HTR-8/SVneo (cell line): ENCODE measurements around the gene ZNF580.

ENCODE experiments used
- DNase-seq: peaks from one replicate; pipeline ENCODE4 v3.0.0; 2011; ENCODE audit warnings: low spot score, mixed read lengths; ENCODE audit not compliant: insufficient read length
- FAIRE-seq: peaks from 2 replicates; lab custom pipeline; 2011; peaks lifted over from hg19 to GRCh38; lab: Jason Lieb, UNC

ZNF580 gene

DNA sequence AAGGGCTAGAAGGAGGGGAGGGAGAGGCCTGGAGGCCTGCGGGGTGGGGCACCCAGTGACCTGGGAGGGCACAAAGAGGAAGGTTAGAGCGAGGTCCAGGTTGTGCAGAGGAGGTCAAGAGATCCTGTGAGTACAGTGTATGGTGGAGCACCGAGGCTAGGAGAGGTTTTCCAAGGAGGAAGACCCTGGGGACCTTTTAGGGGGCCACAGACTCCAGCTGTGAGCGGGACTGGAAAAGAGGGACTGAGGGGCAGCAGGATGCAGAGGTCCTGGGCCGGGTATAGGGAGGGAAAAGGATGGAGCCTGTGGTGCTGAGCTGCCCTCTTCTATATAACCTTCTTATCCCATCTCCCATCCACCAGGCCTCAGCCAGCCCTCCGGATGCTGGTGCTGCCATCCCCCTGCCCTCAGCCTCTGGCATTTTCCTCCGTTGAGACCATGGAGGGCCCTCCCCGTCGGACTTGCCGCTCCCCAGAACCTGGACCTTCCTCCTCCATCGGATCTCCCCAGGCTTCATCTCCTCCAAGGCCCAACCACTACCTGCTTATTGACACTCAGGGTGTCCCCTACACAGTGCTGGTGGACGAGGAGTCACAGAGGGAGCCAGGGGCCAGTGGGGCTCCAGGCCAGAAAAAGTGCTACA is 3.5 kb downstream of the ZNF580 start:
- FAIRE-seq (no peak), DNase-seq (no peak)

DNA sequence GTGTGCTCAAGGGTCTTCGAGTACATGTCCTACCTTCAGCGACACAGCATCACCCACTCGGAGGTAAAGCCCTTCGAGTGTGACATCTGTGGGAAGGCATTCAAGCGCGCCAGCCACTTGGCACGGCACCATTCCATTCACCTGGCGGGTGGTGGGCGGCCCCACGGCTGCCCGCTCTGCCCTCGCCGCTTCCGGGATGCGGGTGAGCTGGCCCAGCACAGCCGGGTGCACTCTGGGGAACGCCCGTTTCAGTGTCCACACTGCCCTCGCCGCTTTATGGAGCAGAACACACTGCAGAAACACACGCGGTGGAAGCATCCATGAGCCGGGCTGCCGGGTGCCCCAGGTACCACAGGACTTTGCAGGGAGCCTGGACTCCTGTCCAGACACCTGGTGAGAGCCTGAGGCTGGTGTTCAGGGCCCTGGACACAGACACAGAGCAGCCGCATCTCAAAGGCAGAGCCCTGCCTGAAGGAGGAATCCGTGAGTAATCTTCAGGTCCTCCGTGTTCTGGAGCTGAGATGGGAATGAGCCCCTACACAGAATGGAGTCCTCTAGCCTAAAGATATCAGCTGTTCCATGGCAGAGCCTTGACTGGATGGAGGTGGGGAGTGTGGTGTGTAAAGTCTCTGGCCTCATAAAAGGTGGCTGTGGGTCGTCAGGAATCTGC is 4.2 kb downstream of the ZNF580 start:
- no peak for DNase-seq
- FAIRE-seq = no peak

DNA sequence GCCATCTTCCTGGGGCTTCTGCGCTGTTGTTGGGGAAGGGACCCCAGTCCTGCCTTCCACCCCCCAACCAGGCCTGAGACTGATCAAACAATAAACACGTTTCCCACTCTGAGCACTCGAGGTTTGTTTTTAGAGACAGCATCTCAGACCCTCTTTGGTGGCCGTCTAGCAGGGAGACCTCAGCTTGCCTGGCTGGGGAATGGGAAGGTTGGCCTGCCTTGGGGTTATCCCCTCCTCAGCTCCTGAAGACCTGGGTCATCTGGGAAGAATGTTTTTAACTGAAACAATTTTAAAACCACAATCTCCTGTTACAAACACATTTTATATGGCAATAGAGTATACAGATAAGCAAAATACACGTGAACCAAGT is 4.7 kb downstream of the ZNF580 start:
- no peak for DNase-seq

DNA sequence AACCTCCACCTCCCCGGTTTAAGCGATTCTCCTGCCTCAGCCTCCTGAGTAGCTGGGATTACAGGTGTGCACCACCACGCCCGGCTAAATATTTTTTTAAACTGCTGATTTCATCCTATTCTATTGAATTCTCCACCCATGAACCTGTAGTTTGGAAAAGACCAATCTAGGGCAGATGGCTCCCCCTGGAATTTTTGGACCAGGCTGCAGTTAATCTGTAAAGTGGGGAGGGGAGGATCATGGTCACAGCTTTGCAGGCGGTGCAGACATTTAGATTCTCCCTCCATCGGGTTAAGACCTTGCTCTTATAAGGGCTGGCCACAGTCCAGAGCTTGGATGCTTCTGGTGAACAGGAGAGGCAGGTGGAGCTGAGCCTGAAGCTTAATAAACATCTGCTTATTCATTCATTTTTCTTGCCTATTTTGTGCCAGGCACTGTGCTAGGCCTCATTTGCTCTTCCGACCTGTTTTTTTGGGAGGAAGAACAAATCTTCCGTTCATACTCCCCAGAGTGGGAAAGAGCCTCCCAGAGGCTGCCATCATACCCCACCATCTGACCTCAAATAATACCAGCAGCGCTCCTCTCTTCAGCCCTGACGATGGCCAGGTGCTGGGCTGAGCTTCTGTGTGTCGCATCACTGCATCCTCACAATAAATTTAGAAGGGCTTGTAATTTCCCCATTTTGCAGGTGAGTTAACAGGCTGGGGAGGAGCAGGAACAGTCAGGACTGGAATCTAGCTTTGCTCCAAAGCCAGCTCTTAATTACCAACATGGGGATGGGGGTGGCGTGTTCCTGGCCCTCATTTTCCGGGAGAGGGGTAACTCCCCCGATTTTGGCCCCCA is 6.3 kb downstream of the ZNF580 start:
- no peak for FAIRE-seq
- no peak for DNase-seq

More for the DNA sequence above, 4.7 kb downstream of the ZNF580 start:
- FAIRE-seq = no peak

DNA sequence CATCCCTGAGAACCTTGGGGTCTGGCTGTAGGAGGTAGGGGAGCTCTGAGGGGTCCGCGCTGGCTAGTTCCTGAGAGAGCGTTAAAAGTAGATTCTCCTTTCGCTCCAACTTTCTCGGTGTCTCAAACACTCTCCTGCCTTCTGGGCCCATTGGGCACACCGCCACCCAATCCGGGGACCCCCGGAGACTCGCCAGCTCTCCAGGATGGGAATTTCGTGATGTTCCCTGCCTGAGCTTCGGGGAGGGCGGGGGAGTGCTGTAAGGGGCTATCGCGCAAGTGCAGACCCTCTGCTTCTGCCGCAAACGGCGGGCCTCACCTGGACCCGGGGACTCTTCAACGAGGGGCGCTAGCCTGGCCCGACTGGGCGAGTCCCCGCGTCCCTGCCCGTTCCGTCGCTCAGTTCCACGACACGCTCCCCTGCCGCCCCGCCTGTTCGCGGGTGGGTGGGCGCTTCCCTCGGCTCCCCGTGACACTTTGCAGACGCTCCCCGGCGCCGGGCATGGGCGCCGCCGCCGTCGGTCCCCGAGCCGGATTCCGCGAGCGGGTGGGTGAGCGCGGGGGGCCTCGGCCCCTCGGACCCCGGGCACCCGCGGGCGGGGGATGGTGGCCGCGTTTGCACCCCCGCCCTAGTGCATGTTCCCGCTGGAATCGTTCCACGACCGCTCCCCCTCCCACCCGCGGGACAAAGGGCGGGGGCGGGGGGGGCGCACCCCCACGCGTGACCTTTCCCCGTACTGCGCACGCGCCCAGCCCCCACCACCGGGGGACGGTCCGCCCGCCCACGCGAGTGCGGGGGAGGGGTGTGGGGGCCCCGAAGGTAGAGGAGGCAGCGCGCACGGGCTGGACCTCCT is 7.2 kb downstream of the ZNF580 start, which contains the start of gene CCDC106:
Gene CCDC106, plus strand, starts transcription at position 481 of the 853 bp plus-strand sequence. CDS start 835 bp downstream, outside the sequence.
- FAIRE-seq (peak; percentile 68), DNase-seq (peak; percentile 67)

DNA sequence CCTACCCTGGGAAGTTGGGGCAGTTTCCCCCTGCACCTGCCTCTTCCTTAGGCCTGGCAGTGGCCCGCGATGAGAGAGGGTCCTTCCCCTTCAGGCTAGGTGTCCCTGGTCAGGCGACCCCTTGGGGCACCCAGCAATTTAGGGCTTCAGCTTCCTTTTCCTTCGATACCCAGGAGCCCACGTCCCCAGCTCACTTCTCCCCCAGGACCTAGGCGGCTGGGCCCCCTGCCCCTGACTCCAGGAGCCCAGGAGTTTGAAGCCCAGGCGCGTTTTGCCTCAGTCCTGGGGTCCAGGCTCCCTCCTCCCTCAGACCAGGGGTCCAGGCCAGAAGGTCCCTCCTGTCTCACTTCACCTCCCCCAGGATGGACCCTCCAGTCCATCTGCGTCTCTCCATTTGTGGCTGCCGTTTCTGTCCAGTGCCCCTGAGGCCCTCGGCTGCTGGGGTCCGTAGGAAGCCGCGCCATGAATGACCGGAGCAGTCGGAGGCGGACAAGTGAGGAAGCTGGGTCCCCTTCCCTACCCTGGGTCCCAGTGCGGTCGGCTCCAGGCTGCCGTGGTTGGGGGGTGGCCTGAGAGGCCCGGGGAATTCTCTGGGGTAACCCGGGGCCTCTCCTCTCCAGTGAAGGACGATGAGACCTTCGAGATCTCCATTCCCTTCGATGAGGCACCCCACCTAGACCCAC is 7.9 kb downstream of the ZNF580 start:
- DNase-seq = no peak
- FAIRE-seq = no peak

DNA sequence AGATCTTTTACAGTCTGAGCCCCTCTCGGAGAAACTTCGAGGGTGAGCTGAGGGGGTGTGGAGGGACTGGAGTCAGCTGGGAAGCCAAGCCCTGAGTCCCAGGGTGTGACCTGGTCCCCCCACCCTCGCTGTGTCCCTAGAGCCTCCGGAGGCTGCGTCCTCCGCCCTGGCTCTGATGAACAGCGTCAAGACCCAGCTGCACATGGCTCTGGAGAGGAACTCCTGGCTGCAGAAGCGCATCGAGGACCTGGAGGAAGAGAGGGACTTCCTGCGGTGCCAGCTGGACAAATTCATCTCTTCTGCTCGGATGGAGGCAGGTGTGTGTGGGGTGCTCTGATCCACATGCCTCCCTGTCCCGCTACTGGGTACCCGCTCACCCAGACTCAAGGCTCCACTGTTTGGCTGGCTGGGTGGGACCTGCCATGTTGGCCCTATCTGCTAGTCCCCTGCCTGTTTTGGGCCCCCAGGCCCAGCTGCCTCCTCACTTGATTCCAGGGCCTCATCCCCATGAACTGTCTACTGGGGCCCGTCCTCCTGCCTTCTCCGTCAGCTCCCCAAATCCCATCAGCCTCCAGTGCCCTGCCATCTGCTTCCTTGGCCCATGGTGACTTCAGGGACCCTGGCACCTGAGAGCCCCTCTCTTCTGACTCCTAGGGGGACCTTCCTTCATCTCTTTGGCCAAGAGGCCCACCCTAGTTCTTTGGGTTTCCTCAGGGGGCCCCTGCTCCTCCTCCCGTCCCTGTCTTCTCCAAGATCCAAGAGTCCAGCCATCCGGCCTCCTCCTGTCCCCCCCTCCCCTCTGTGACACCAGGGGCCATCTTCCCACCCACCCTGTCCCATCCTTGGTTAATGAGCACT is 8.7 kb downstream of the ZNF580 start:
- no peak for FAIRE-seq
- no peak for DNase-seq

DNA sequence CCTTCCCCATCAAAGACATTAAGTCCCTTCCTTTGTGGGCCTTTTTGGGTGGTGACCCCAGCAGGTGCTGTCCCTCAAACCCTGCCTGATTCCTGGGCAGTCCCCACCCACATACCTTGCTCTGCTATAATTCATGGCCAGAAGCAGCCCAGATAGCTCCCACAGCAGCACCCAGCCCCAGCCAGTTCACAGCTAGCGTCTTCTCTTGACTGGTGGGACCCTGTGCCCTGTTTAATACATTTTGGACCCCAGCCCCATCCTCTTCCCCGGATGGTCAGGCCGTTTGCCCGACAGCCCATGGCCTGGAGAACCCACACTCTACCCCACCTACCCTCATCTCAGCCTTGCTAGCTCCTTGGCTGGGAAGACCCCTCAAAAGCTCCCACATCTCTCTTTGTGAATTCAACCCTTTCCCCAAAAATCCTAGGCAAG is 9.3 kb downstream of the ZNF580 start:
- FAIRE-seq = no peak

DNA sequence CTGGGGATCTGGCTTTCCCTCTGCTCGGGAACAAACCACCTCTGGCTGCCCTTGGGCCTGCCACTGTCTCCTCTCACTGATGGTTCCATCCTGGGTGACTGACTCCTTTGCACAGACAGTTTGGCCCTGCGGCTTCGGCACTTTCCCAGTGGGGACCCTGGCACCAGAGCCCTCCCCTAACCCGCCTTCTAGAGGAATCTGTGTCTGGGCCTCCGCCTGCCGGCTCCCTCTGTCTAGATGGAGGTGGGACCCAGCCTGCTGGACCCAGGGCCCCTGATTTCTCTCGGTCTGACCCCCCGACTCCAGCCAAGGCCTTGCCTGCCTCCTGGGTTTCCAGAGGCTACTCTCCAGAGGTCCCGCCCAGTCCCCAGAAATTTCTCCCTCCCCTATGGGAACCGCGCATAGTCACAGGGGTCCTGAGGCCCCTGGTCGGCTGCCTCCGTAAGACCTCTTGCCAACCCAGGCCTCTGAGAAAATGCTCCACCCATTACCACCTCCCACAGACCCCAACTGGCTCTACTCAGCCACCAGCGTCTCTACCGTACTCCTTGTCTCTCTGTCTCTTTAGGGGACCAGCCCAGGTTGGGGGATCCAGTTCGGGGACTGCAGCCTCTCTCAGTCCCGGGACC is 9.9 kb downstream of the ZNF580 start:
- no peak for FAIRE-seq
- DNase-seq = no peak

More for the DNA sequence above, 9.3 kb downstream of the ZNF580 start:
- DNase-seq = no peak

DNA sequence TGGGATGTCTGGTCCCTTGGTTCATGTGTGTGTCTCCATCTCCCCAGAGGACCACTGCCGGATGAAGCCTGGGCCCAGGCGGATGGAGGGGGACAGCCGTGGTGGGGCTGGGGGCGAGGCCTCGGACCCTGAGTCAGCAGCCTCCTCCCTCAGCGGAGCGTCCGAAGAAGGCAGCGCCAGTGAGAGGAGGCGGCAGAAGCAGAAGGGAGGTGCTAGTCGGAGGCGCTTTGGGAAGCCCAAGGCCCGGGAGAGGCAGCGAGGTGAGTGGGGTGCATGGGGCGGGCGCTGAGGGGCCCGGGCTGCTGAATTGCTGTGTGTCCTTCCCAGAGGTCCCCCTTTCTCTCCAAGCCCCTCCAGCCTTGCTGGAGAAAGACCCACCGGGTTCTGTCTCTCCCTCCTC is 10.4 kb downstream of the ZNF580 start:
- no peak for FAIRE-seq
- DNase-seq = no peak

DNA sequence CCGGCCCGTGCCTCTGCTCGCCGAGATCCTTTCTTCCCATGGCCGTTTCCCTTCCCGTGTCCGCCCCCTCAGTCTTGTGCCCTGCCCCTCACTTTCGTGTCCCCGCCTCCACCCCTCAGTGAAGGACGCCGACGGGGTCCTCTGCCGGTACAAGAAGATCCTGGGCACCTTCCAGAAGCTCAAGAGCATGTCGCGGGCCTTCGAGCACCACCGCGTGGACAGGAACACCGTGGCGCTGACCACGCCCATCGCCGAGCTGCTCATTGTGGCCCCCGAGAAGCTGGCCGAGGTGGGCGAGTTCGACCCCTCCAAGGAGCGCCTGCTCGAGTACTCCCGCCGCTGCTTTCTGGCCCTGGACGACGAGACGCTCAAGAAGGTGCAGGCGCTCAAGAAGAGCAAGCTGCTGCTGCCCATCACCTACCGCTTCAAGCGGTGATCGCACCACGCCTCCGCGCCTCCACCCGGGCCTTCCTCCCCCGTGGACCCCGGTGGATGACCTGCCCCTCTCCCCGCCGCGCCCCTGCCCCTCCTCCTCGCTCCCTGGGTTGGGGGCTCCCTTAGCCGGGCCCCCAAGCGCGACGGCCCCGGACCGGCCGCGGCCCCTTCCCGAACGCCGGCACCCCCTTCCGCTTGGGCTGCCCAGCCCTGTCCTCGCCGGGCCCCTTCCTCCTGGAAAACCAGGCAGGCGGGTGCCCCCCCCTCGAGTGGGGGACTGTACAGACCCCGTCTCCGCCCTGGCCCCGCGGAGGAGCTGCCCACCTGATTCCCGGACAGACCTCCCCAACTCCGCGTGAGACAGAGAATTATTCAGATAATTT is 11.7 kb downstream of the ZNF580 start:
- FAIRE-seq (no peak), DNase-seq (no peak)

DNA sequence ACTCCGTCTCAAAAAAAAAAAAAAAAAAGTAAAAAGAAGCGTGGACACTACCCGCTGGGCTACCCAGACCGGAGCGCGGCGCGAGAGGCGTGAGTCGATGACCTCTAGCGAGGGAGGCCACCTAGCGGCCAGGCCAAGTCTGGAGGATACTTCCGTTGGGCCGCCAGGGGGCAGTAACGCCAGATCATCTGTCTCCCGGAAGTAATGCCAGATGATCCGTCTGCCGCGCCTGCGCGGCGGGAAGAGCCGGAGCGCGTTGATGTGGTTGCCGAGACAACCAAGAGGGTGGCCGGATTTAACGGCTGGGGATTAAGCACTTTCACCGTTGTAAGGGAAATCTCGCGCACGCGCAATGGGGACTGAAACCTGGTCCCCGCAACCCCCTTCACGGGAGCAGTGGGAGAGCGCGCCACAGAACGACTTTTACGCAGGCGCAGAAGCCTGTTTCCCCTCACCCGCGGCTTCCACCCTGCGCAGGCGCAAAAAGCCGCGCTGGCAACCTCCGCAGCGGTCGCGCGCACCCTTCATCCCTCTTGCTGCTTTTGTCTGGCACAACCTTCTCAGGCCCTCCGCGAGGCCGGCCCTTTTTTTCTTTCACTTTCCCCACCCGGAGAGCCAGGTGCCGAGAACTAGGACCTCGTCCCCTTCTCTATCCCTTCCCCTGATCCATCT is 13.0 kb downstream of the ZNF580 start:
- peak; percentile 96 for DNase-seq
- peak; percentile 89 for FAIRE-seq

DNA sequence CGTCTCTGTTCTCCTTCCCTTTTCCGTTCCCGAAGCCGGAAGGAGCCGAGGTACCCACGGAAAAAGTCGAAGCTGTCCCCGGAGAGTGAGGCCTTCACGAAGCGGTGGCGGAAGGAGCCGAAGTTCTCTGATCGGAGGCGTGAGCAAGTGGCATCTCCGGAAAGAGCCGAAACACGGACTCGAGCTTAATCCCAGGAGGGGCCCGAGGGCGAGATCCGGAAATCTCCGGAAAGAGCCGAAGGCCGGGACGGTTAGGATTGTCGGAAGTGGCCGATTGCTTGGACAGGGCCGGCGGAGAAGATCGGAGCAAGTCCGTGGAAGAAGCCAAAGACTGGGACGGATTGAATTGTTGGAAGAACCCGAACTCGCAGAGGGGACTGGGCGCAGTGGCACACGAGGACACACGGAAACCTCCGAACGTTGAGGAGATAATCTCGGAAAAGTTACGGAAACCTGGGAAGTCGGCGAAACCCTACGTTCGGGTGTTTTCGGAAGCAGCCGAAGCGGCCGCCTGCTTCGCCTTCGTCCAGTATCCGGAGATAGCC is 13.6 kb downstream of the ZNF580 start:
- FAIRE-seq (peak; percentile 90), DNase-seq (peak; percentile 90)

DNA sequence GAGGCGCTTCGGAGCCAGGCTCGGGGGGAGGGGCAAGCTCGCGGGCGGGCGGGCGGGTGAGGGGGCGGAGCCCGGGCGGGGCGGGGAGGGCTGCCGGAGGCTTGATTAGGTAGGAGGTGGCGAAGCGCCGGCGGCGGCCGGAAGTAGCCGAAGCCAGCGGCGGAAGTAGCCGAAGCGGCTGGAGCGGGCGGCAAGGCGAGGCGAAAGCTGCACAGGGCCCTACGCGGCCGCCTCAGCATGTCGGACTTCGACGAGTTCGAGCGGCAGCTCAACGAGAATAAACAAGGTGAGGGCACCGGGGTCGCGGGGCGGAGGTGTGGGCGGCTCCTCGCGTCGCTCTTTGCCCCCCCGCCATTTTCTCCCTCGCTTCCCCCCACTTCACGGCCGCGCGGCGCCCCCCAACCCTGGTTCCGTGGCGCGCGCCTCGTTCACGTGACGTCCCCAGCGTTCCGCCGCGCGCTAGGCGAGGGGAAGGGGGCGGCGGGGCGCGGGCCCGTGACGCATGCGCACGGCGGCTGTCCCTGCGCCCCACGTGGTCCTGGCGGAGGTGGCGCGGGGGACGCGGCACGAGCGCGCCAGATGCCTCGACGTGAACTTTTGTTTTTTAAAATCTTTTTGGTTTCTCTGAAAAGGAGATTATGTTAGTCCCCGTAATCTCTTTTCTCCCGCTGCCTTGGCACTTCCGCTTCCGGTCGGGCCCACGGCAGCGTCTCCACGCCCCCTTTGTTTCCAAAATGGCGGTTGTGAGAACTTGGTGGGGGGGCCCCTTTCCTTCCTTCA is 14.3 kb downstream of the ZNF580 start, which contains the start of gene U2AF2:
Gene U2AF2, plus strand, starts transcription at position 168 of the 780 bp plus-strand sequence. Its CDS starts 70 bp downstream, at position 238.
- FAIRE-seq = peak; percentile 78
- peak; percentile 83 for DNase-seq

DNA sequence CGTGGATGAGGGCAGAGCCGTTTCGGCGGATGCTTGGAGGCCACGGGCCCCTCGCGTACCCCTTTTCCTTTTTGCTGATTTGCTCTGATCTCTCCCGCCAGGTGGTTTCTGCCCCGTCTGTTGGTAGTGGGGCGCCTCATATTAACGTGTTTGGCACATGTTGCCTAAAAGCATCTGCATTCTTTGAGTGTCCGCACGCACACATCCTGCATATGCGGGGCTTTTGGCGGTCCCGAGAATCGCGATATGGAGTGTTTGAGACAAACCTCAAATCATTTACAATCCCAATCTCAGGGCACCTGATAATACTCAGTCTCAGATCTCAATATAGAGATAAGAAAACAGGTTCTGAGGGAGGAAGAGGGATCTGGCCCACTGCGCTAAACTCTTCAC is 14.8 kb downstream of the ZNF580 start:
- FAIRE-seq (no peak), DNase-seq (no peak)

DNA sequence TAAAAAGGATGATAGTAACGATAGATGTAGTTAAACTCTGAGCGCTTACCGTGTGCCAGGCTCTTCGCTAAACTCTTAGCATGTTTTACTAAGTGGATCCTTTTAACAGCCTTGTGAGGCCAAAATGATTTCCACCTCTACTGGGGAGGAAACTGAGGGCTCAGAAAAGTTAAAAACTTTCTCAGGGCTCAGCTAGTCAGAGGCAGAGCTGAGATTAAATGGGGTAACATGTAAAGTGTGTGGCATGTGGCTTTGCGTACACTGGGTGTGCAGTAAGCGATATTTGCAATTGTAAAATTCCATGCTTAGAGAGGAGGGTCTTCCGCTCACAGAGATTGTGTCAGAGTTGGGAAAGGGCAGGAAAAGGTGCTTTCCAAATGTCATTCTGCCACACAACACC is 15.8 kb downstream of the ZNF580 start:
- no peak for FAIRE-seq
- DNase-seq = no peak
